HCT116 (cell line): Measurements from ENCODE around the gene HMGCLL1.

ENCODE experiments used
- EZH2phosphoT487 ChIP-seq: fragments of 200-600 bp; IDR thresholded peaks from 2 replicates; pipeline ENCODE4 v1.6.1; 2018; ENCODE audit warnings: antibody characterized with exemption, borderline replicate concordance
- POLR2AphosphoS5 ChIP-seq: IDR thresholded peaks from 2 replicates; pipeline ENCODE4 v1.6.1; 2011; ENCODE audit warnings: mild to moderate bottlenecking, low read depth, low read length, moderate library complexity
- SRF ChIP-seq: IDR thresholded peaks from 2 replicates; pipeline ENCODE4 v1.6.1; 2012; ENCODE audit warnings: low read depth
- YY1 ChIP-seq: IDR thresholded peaks from 2 replicates; pipeline ENCODE4 v1.6.1; 2011; ENCODE audit warnings: low read length, low read depth, moderate library complexity, mild to moderate bottlenecking; ENCODE audit not compliant: insufficient replicate concordance; ENCODE audit errors: extremely low read depth
- TF ChIP-seq, protein P1 (sequence below), 3 experiments: fragments of 200-600 bp in 1 of 3; sonication (generic) in 1 of 3; IDR thresholded peaks in 2 of 3; conservative IDR thresholded peaks in 1 of 3; 2 replicates each; pipeline ENCODE4 v1.5.1; 2012 to 2017; ENCODE audit warnings: low read depth in 2 of 3, low read length in 2 of 3, antibody characterized with exemption in 1 of 3, borderline replicate concordance in 1 of 3, control low read depth in 1 of 3, mild to moderate bottlenecking in 1 of 3, mixed read lengths in 1 of 3, mixed run types in 1 of 3, moderate library complexity in 1 of 3; ENCODE audit not compliant: insufficient read depth in 1 of 3

DNA sequence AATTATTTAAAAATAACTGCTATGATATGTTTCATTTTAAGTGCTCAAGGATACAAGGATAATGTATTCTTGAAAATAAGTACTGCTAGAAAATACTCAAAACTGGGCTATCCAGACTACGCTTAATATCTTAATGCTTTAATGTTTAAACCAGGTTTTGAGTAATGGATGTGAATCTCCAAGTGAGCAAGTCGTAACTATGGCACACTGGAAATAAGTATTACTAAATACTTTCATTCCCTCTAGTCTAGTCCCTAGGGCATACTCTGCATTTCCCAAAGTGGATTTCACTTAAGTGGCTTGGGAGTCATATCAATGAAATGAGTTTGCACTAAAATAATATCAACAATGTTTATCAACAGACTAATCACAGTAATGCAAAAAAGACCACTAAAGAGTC lies 48.1 kb downstream of the HMGCLL1 start:
- TF ChIP-seq, protein P1, sequence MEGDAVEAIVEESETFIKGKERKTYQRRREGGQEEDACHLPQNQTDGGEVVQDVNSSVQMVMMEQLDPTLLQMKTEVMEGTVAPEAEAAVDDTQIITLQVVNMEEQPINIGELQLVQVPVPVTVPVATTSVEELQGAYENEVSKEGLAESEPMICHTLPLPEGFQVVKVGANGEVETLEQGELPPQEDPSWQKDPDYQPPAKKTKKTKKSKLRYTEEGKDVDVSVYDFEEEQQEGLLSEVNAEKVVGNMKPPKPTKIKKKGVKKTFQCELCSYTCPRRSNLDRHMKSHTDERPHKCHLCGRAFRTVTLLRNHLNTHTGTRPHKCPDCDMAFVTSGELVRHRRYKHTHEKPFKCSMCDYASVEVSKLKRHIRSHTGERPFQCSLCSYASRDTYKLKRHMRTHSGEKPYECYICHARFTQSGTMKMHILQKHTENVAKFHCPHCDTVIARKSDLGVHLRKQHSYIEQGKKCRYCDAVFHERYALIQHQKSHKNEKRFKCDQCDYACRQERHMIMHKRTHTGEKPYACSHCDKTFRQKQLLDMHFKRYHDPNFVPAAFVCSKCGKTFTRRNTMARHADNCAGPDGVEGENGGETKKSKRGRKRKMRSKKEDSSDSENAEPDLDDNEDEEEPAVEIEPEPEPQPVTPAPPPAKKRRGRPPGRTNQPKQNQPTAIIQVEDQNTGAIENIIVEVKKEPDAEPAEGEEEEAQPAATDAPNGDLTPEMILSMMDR (IDR thresholded peaks at IDR 0.05 in 2 of 3, conservative IDR thresholded peaks at IDR 0.05 in 1 of 3; ENCODE audit: borderline replicate concordance in 1 of 3, insufficient read depth in 1 of 3, low read depth in 2 of 3, low read length in 2 of 3), result no peak
- TF ChIP-seq EZH2phosphoT487 (no peak), POLR2AphosphoS5 (no peak), YY1 (no peak), SRF (no peak)
